HUES6 (cell line): ENCODE data around the gene TECTA.

Experiments
- H3K27ac ChIP-seq: 2 replicates; pipeline ENCODE4 v1.7.0; 2013; ENCODE audit warnings: low read depth, mild to moderate bottlenecking, low read length, inconsistent platforms
- H3K27me3 ChIP-seq: 2 replicates; pipeline ENCODE4 v1.6.1; 2013; ENCODE audit warnings: low read length; ENCODE audit not compliant: control insufficient read depth, insufficient read depth
- H3K36me3 ChIP-seq: 2 replicates; pipeline ENCODE4 v1.6.1; 2013; ENCODE audit warnings: low read length; ENCODE audit not compliant: control insufficient read depth, insufficient read depth
- H3K4me1 ChIP-seq: 2 replicates; pipeline ENCODE4 v1.6.1; 2013; ENCODE audit warnings: low read length; ENCODE audit not compliant: control insufficient read depth, insufficient read depth
- H3K4me3 ChIP-seq: 2 replicates; pipeline ENCODE4 v1.5.1; 2013; ENCODE audit warnings: low read depth, low read length
- H3K9ac ChIP-seq: one replicate; pipeline ENCODE4 v1.6.1; 2013; ENCODE audit warnings: mild to moderate bottlenecking, low read length
- H3K9me3 ChIP-seq: 2 replicates; pipeline ENCODE4 v1.6.1; 2013; ENCODE audit warnings: low read depth, low read length; ENCODE audit not compliant: control insufficient read depth, insufficient read depth

The TECTA gene

GRCh38 chr11:121213362-121213893 is 112.4 kb downstream of the TECTA start:
- no peak overlapping the region for H3K9ac ChIP-seq

GRCh38 chr11:121214861-121215260 is 113.8 kb downstream of the TECTA start:
- no peaks in the 10 kb centered on the region for H3K27me3 ChIP-seq
- H3K9ac ChIP-seq, result no peak overlapping the region
- no peak overlapping the region for H3K4me3 ChIP-seq
- H3K36me3 ChIP-seq, result no peaks in the 10 kb centered on the region
- no peak overlapping the region for H3K27ac ChIP-seq
- no peaks in the 10 kb centered on the region for H3K4me1 ChIP-seq
- H3K9me3 ChIP-seq, result no peaks in the 10 kb centered on the region

More at GRCh38 chr11:121213362-121213893, 112.4 kb downstream of the TECTA start:
- no peaks in the 10 kb centered on the region for H3K9me3 ChIP-seq
- no peak overlapping the region for H3K4me3 ChIP-seq
- H3K4me1 ChIP-seq, result no peaks in the 10 kb centered on the region
- no peak overlapping the region for H3K27ac ChIP-seq
- no peaks in the 10 kb centered on the region for H3K27me3 ChIP-seq
- no peaks in the 10 kb centered on the region for H3K36me3 ChIP-seq

GRCh38 chr11:121221496-121222200 is 120.6 kb downstream of the TECTA start:
- H3K9me3 ChIP-seq, result peaks cover 15% of the 10 kb centered on the region
- no peak overlapping the region for H3K4me3 ChIP-seq
- H3K27ac ChIP-seq, result no peak overlapping the region
- H3K4me1 ChIP-seq, result no peaks in the 10 kb centered on the region
- no peaks in the 10 kb centered on the region for H3K36me3 ChIP-seq
- no peak overlapping the region for H3K9ac ChIP-seq
- H3K27me3 ChIP-seq, result no peaks in the 10 kb centered on the region

GRCh38 chr11:121223161-121223560 is 122.1 kb downstream of the TECTA start:
- H3K9me3 ChIP-seq, result peaks cover 27% of the 10 kb centered on the region
- no peak overlapping the region for H3K27ac ChIP-seq
- no peak overlapping the region for H3K4me3 ChIP-seq
- H3K9ac ChIP-seq, result no peak overlapping the region
- H3K27me3 ChIP-seq, result no peaks in the 10 kb centered on the region
- no peaks in the 10 kb centered on the region for H3K36me3 ChIP-seq
- no peaks in the 10 kb centered on the region for H3K4me1 ChIP-seq

GRCh38 chr11:121225382-121225781 is 124.3 kb downstream of the TECTA start:
- Histone ChIP-seq H3K4me3 (no peak overlapping the region), H3K27ac (no peak overlapping the region), H3K4me1 (no peaks in the 10 kb centered on the region), H3K9ac (no peak overlapping the region), H3K36me3 (no peaks in the 10 kb centered on the region), H3K27me3 (no peaks in the 10 kb centered on the region), H3K9me3 (peaks cover 27% of the 10 kb centered on the region)

GRCh38 chr11:121226415-121227263 is 125.6 kb downstream of the TECTA start:
- H3K4me3 ChIP-seq, result no peak overlapping the region
- no peak overlapping the region for H3K27ac ChIP-seq
- H3K9ac ChIP-seq, result no peak overlapping the region
- no peaks in the 10 kb centered on the region for H3K4me1 ChIP-seq
- H3K36me3 ChIP-seq, result no peaks in the 10 kb centered on the region
- peaks cover 27% of the 10 kb centered on the region for H3K9me3 ChIP-seq
- H3K27me3 ChIP-seq, result no peaks in the 10 kb centered on the region

GRCh38 chr11:121228851-121229250 is 127.8 kb downstream of the TECTA start:
- Histone ChIP-seq H3K9ac (no peak overlapping the region), H3K36me3 (no peaks in the 10 kb centered on the region), H3K9me3 (peaks cover 27% of the 10 kb centered on the region), H3K4me3 (no peak overlapping the region), H3K27me3 (no peaks in the 10 kb centered on the region), H3K27ac (no peak overlapping the region), H3K4me1 (peaks cover 3% of the 10 kb centered on the region)

- Histone ChIP-seq H3K27ac (no peak overlapping the region), H3K9me3 (peaks cover 27% of the 10 kb centered on the region), H3K4me3 (no peak overlapping the region), H3K36me3 (no peaks in the 10 kb centered on the region), H3K27me3 (no peaks in the 10 kb centered on the region), H3K4me1 (peaks cover 11% of the 10 kb centered on the region), H3K9ac (no peak overlapping the region)
Observed at GRCh38 chr11:121229495-121230215, 128.6 kb downstream of the TECTA start.

GRCh38 chr11:121231576-121232278 is 130.7 kb downstream of the TECTA start:
- Histone ChIP-seq H3K27ac (no peak overlapping the region), H3K9ac (no peak overlapping the region), H3K27me3 (no peaks in the 10 kb centered on the region), H3K9me3 (peaks cover 12% of the 10 kb centered on the region), H3K4me3 (no peak overlapping the region), H3K4me1 (peaks cover 32% of the 10 kb centered on the region), H3K36me3 (no peaks in the 10 kb centered on the region)

- Histone ChIP-seq H3K27ac (no peak overlapping the region), H3K9ac (no peak overlapping the region), H3K4me3 (no peak overlapping the region), H3K9me3 (no peaks in the 10 kb centered on the region), H3K36me3 (no peaks in the 10 kb centered on the region), H3K4me1 (peaks cover 51% of the 10 kb centered on the region), H3K27me3 (no peaks in the 10 kb centered on the region)
Observed at GRCh38 chr11:121235057-121235456, 134.0 kb downstream of the TECTA start.
